ENCODE results near the gene RAB4A.
A peak's percentile ranks its signal among the peaks of the same experiment; 100 is the strongest.

Gene RAB4A

GRCh38 chr1:229247871-229248270 lies 23.0 kb upstream of the RAB4A start:
- H4K5ac ChIP-seq (ENCODE audit: low read length): no peak overlapping the region
- no peaks in the 10 kb centered on the region for H3K79me2 ChIP-seq (ENCODE audit: control insufficient read depth, insufficient read depth, low read length)
- H3K27me3 ChIP-seq (ENCODE audit: insufficient read depth, low read length, poor library complexity): no peaks in the 10 kb centered on the region
- no peak overlapping the region for H2BK5ac ChIP-seq (ENCODE audit: low read length)
- H4K8ac ChIP-seq (ENCODE audit: low read depth, low read length): no peak overlapping the region
- no peaks in the 10 kb centered on the region for H3K79me1 ChIP-seq (ENCODE audit: low read length)
- no peak overlapping the region for H3K9ac ChIP-seq (ENCODE audit: low read length)
- H3K4ac ChIP-seq (ENCODE audit: low read depth, low read length): no peak overlapping the region
- no peak overlapping the region for H3K23ac ChIP-seq (ENCODE audit: low read length)
- no peak overlapping the region for H3K27ac ChIP-seq (ENCODE audit: low read depth, low read length)
- H3K56ac ChIP-seq (ENCODE audit: low read length): no peak overlapping the region
- WGBS (ENCODE audit: extremely low coverage, insufficient coverage, low lambda C conversion rate): no CpG with 5 or more reads among the region's 2 CpGs
- no peak overlapping the region for H2AK5ac ChIP-seq (ENCODE audit: low read length)
- H3K4me3 ChIP-seq (ENCODE audit: low read length): no peak overlapping the region
- H3K18ac ChIP-seq (ENCODE audit: low read length): no peak overlapping the region
- H3K36me3 ChIP-seq (ENCODE audit: control insufficient read depth, insufficient read depth, low read length): no peaks in the 10 kb centered on the region
- no peak overlapping the region for H3K4me2 ChIP-seq (ENCODE audit: low read length)
- H3K4me1 ChIP-seq (ENCODE audit: control insufficient read depth, low read depth, low read length): peaks cover 6% of the 10 kb centered on the region
- no peak overlapping the region for H2BK15ac ChIP-seq (replicated peaks; ENCODE audit: low read depth)
- no peak for DNase-seq
- no peak overlapping the region for H2BK120ac ChIP-seq (ENCODE audit: low read depth, low read length)

- Histone ChIP-seq H3K27me3 (ENCODE audit: insufficient read depth, low read length, poor library complexity) (no peaks in the 10 kb centered on the region), H3K79me2 (ENCODE audit: control insufficient read depth, insufficient read depth, low read length) (no peaks in the 10 kb centered on the region), H3K4ac (ENCODE audit: low read depth, low read length) (no peak overlapping the region), H2AK5ac (ENCODE audit: low read length) (no peak overlapping the region), H3K56ac (ENCODE audit: low read length) (no peak overlapping the region), H3K9ac (ENCODE audit: low read length) (no peak overlapping the region), H4K5ac (ENCODE audit: low read length) (no peak overlapping the region), H4K8ac (ENCODE audit: low read depth, low read length) (no peak overlapping the region), H3K27ac (ENCODE audit: low read depth, low read length) (no peak overlapping the region), H3K4me3 (ENCODE audit: low read length) (no peak overlapping the region), H2BK5ac (ENCODE audit: low read length) (no peak overlapping the region), H3K4me2 (ENCODE audit: low read length) (no peak overlapping the region), H3K36me3 (ENCODE audit: control insufficient read depth, insufficient read depth, low read length) (no peaks in the 10 kb centered on the region), H3K4me1 (ENCODE audit: control insufficient read depth, low read depth, low read length) (peaks cover 7% of the 10 kb centered on the region), H2BK120ac (ENCODE audit: low read depth, low read length) (no peak overlapping the region), H3K79me1 (ENCODE audit: low read length) (no peaks in the 10 kb centered on the region), H2BK15ac (replicated peaks; ENCODE audit: low read depth) (no peak overlapping the region), H3K18ac (ENCODE audit: low read length) (no peak overlapping the region), H3K23ac (ENCODE audit: low read length) (no peak overlapping the region)
- peak; percentile 18 for DNase-seq
- WGBS (ENCODE audit: extremely low coverage, insufficient coverage, low lambda C conversion rate): no CpG with 5 or more reads among the region's 10 CpGs
These were observed 21.8 kb upstream of the RAB4A start for GRCh38 chr1:229248821-229249817.

GRCh38 chr1:229249854-229250644 lies 20.9 kb upstream of the RAB4A start:
- Histone ChIP-seq H3K36me3 (ENCODE audit: control insufficient read depth, insufficient read depth, low read length) (no peaks in the 10 kb centered on the region), H3K4me1 (ENCODE audit: control insufficient read depth, low read depth, low read length) (peaks cover 7% of the 10 kb centered on the region), H2BK120ac (ENCODE audit: low read depth, low read length) (no peak overlapping the region), H3K4me3 (ENCODE audit: low read length) (no peak overlapping the region), H2BK5ac (ENCODE audit: low read length) (no peak overlapping the region), H3K79me2 (ENCODE audit: control insufficient read depth, insufficient read depth, low read length) (no peaks in the 10 kb centered on the region), H3K4me2 (ENCODE audit: low read length) (no peak overlapping the region), H4K5ac (ENCODE audit: low read length) (no peak overlapping the region), H3K27me3 (ENCODE audit: insufficient read depth, low read length, poor library complexity) (no peaks in the 10 kb centered on the region), H3K4ac (ENCODE audit: low read depth, low read length) (no peak overlapping the region), H2BK15ac (replicated peaks; ENCODE audit: low read depth) (no peak overlapping the region), H3K56ac (ENCODE audit: low read length) (no peak overlapping the region), H4K8ac (ENCODE audit: low read depth, low read length) (no peak overlapping the region), H3K23ac (ENCODE audit: low read length) (no peak overlapping the region), H3K18ac (ENCODE audit: low read length) (no peak overlapping the region), H2AK5ac (ENCODE audit: low read length) (no peak overlapping the region), H3K27ac (ENCODE audit: low read depth, low read length) (no peak overlapping the region), H3K79me1 (ENCODE audit: low read length) (no peaks in the 10 kb centered on the region), H3K9ac (ENCODE audit: low read length) (no peak overlapping the region)
- WGBS (ENCODE audit: extremely low coverage, insufficient coverage, low lambda C conversion rate): no CpG with 5 or more reads among the region's 6 CpGs
- no peak for DNase-seq

DNA sequence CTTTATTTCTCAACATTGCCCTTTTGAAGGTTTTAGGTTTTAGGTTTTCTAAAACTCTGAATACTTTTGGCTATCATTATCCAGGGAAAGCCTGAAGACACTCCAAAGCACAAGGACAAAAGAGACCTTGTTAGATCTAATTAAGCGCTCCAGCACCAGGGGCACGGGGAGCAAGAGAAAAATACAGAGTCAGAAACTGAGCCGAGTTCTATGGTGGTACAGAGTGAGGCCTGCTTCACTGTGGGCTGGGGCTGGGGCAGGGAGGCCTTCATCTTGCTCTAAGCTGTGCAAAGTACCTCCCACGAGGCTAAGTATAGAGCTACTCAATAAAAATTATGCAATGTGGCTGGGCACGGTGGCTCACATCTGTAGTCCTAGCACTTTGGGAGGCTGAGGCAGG lies 19.7 kb upstream of the RAB4A start:
- Histone ChIP-seq H3K4ac (ENCODE audit: low read depth, low read length) (no peak overlapping the region), H3K4me3 (ENCODE audit: low read length) (no peak overlapping the region), H3K23ac (ENCODE audit: low read length) (no peak overlapping the region), H3K36me3 (ENCODE audit: control insufficient read depth, insufficient read depth, low read length) (no peaks in the 10 kb centered on the region), H3K18ac (ENCODE audit: low read length) (no peak overlapping the region), H3K79me1 (ENCODE audit: low read length) (no peaks in the 10 kb centered on the region), H2BK15ac (replicated peaks; ENCODE audit: low read depth) (no peak overlapping the region), H4K5ac (ENCODE audit: low read length) (no peak overlapping the region), H3K56ac (ENCODE audit: low read length) (no peak overlapping the region), H2BK5ac (ENCODE audit: low read length) (no peak overlapping the region), H3K4me2 (ENCODE audit: low read length) (no peak overlapping the region), H2AK5ac (ENCODE audit: low read length) (no peak overlapping the region), H3K27ac (ENCODE audit: low read depth, low read length) (no peak overlapping the region), H4K8ac (ENCODE audit: low read depth, low read length) (no peak overlapping the region), H3K27me3 (ENCODE audit: insufficient read depth, low read length, poor library complexity) (no peaks in the 10 kb centered on the region), H2BK120ac (ENCODE audit: low read depth, low read length) (no peak overlapping the region), H3K4me1 (ENCODE audit: control insufficient read depth, low read depth, low read length) (peaks cover 7% of the 10 kb centered on the region), H3K9ac (ENCODE audit: low read length) (no peak overlapping the region), H3K79me2 (ENCODE audit: control insufficient read depth, insufficient read depth, low read length) (no peaks in the 10 kb centered on the region)
- no CpG with 5 or more reads among the region's 5 CpGs for WGBS (ENCODE audit: extremely low coverage, insufficient coverage, low lambda C conversion rate)
- no peak for DNase-seq

GRCh38 chr1:229252228-229252984 lies 18.5 kb upstream of the RAB4A start:
- Histone ChIP-seq H3K4me3 (ENCODE audit: low read length) (no peak overlapping the region), H2AK5ac (ENCODE audit: low read length) (no peak overlapping the region), H3K79me1 (ENCODE audit: low read length) (no peaks in the 10 kb centered on the region), H3K9ac (ENCODE audit: low read length) (no peak overlapping the region), H3K56ac (ENCODE audit: low read length) (peak overlapping the region; percentile 36), H3K18ac (ENCODE audit: low read length) (no peak overlapping the region), H3K27ac (ENCODE audit: low read depth, low read length) (peak overlapping the region; percentile 20), H3K79me2 (ENCODE audit: control insufficient read depth, insufficient read depth, low read length) (no peaks in the 10 kb centered on the region), H2BK15ac (replicated peaks; ENCODE audit: low read depth) (no peak overlapping the region), H3K27me3 (ENCODE audit: insufficient read depth, low read length, poor library complexity) (no peaks in the 10 kb centered on the region), H3K4ac (ENCODE audit: low read depth, low read length) (no peak overlapping the region), H3K36me3 (ENCODE audit: control insufficient read depth, insufficient read depth, low read length) (no peaks in the 10 kb centered on the region), H3K4me2 (ENCODE audit: low read length) (no peak overlapping the region), H4K8ac (ENCODE audit: low read depth, low read length) (no peak overlapping the region), H2BK120ac (ENCODE audit: low read depth, low read length) (no peak overlapping the region), H3K4me1 (ENCODE audit: control insufficient read depth, low read depth, low read length) (peaks cover 7% of the 10 kb centered on the region), H3K23ac (ENCODE audit: low read length) (no peak overlapping the region), H2BK5ac (ENCODE audit: low read length) (no peak overlapping the region), H4K5ac (ENCODE audit: low read length) (no peak overlapping the region)
- no CpG with 5 or more reads among the region's 12 CpGs for WGBS (ENCODE audit: extremely low coverage, insufficient coverage, low lambda C conversion rate)
- peak; percentile 26 for DNase-seq

All from mesendoderm (in vitro differentiated cells).